OCI-LY7 (cell line): ENCODE results near the gene SOBP. TPM values are rescaled to one million over a fixed set of nuclear protein-coding genes. Genes with fewer than 3 reads are reported as not detected.

ENCODE experiments used
- BruUV-seq: library from RNA; stranded (reverse); fragments of 400-500 nt; replicated peaks from 2 replicates; lab custom pipeline; 2021; lab: Mats Ljungman, UMichigan
- CTCF ChIA-PET: fragments of 300-600 bp; sonication (Branson Sonifier 250); formaldehyde crosslinking; loops from one replicate; lab custom pipeline; 2022; ENCODE audit warnings: antibody characterized with exemption; ENCODE audit not compliant: unreplicated experiment; lab: Charles Lee
- POLR2A ChIA-PET: fragments of 300-600 bp; sonication (Branson Sonifier 250); formaldehyde crosslinking; loops from one replicate; lab custom pipeline; 2022; ENCODE audit warnings: antibody characterized with exemption; lab: Charles Lee
- DNase-seq: peaks from one replicate; pipeline ENCODE4 v3.0.0-alpha.2; 2015; ENCODE audit warnings: low spot score
- H2AFZ ChIP-seq: fragments of 200-600 bp; sonication (generic), shearing (Covaris generic); 2 replicates; pipeline ENCODE4 v1.6.1; 2014; ENCODE audit warnings: mild to moderate bottlenecking, antibody characterized with exemption, low read length, moderate library complexity
- H3K27ac ChIP-seq: fragments of 200-600 bp; sonication (generic); 2 replicates; pipeline ENCODE4 v1.5.1; 2014; ENCODE audit warnings: mixed run types, low read depth, mild to moderate bottlenecking, moderate library complexity, low read length, inconsistent platforms; ENCODE audit not compliant: poor library complexity, severe bottlenecking
- H3K36me3 ChIP-seq: fragments of 200-600 bp; sonication (generic); 2 replicates; pipeline ENCODE4 v1.6.1; 2014; ENCODE audit warnings: mild to moderate bottlenecking, antibody characterized with exemption, low read length, moderate library complexity, mixed read lengths; ENCODE audit not compliant: insufficient read depth
- H3K4me1 ChIP-seq: fragments of 200-600 bp; sonication (generic); 2 replicates; pipeline ENCODE4 v1.5.1; 2014; ENCODE audit warnings: mild to moderate bottlenecking, low read length; ENCODE audit not compliant: insufficient read depth, poor library complexity, severe bottlenecking
- H3K4me2 ChIP-seq: fragments of 200-600 bp; sonication (generic); 2 replicates; pipeline ENCODE4 v1.6.1; 2014; ENCODE audit warnings: mild to moderate bottlenecking, low read length
- H3K4me3 ChIP-seq: fragments of 200-600 bp; sonication (generic); 2 replicates; pipeline ENCODE4 v1.5.1; 2014; ENCODE audit warnings: mild to moderate bottlenecking, low read depth, low read length; ENCODE audit not compliant: poor library complexity, severe bottlenecking
- H3K79me2 ChIP-seq: fragments of 200-600 bp; sonication (generic); 2 replicates; pipeline ENCODE4 v1.6.1; 2016; ENCODE audit warnings: low read depth, mild to moderate bottlenecking, low read length, moderate library complexity, mixed read lengths; ENCODE audit not compliant: insufficient read depth
- H3K9me2 ChIP-seq: fragments of 200-600 bp; sonication (generic); 2 replicates; pipeline ENCODE4 v1.6.1; 2016; ENCODE audit warnings: mild to moderate bottlenecking, low read length, mixed read lengths; ENCODE audit not compliant: insufficient read depth
- H3K9me3 ChIP-seq: fragments of 200-600 bp; sonication (generic); 2 replicates; pipeline ENCODE4 v1.6.1; 2014; ENCODE audit warnings: mild to moderate bottlenecking, mixed run types, low read length, mixed read lengths
- H4K20me1 ChIP-seq: fragments of 200-600 bp; sonication (generic); 2 replicates; pipeline ENCODE4 v1.6.1; 2014; ENCODE audit warnings: mild to moderate bottlenecking, antibody characterized with exemption, low read length, moderate library complexity, mixed read lengths; ENCODE audit not compliant: insufficient read depth
- EZH2phosphoT487 ChIP-seq: fragments of 200-600 bp; sonication (generic); IDR thresholded peaks from 2 replicates; pipeline ENCODE4 v1.6.1; 2018; ENCODE audit warnings: low read depth, borderline replicate concordance, mild to moderate bottlenecking, mixed run types, antibody characterized with exemption, low read length, moderate library complexity, mixed read lengths
- intact Hi-C: fragments of 100-400 bp; cut with micrococcal nuclease; formaldehyde crosslinking; loops from one replicate; pipeline ENCODE4 v1.10.0; 2022; ENCODE audit not compliant: unreplicated experiment
- total RNA-seq, 2 experiments: library from RNA; depleted of rRNA in 1 of 2; stranded (reverse); fragments of >200 nt in 1 of 2; shearing (Covaris generic) in 1 of 2; gene quantifications; 2 replicates each; pipeline ENCODE4 v1.2.3, GENCODE V29; 2014 to 2022
- TF ChIP-seq, protein P1 (sequence below): fragments of 200-600 bp; sonication (generic); conservative IDR thresholded peaks from 2 replicates; pipeline ENCODE4 v1.5.1; 2014; ENCODE audit warnings: mild to moderate bottlenecking, antibody characterized with exemption, low read length, moderate library complexity, mixed read lengths

SOBP gene
- total RNA-seq, 2 experiments from 2014 or later, result 21.5 to 29.4 TPM

DNA sequence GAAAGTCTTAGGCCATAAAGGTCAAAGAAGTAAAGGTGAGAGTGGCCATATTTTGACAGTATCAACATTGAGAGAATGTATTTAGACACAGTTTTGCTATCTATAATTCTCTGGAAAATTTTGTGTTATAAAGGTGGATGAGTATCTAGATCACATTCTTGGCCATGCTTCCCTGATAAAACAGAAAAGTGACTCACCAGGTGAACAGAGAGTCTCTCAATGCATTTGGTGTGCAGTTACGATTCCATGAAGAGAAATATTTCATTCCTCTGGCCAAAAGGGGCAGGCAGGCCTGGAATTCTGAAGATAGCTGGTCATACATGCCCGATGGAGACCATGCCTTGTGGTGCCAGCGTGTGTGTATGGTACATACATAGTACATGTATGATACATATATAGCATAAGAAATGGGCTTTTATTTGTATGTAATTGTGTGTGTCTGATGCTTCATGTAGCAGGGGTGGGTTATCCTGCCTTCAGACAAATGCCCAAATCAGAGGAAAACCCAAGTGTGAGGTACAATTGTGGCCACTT is 164.0 kb downstream of the SOBP start:
- H3K27ac ChIP-seq, result no peak overlapping the region
- POLR2A ChIA-PET, result interaction anchor here (0.5 to 8.0 kb wide), 3 partner anchors 12 to 525 kb away, joined by 5 to 89 read pairs (median 7); no protein-coding TSS in a partner anchor
- DNase-seq, result no peak
- TF ChIP-seq, protein P1, sequence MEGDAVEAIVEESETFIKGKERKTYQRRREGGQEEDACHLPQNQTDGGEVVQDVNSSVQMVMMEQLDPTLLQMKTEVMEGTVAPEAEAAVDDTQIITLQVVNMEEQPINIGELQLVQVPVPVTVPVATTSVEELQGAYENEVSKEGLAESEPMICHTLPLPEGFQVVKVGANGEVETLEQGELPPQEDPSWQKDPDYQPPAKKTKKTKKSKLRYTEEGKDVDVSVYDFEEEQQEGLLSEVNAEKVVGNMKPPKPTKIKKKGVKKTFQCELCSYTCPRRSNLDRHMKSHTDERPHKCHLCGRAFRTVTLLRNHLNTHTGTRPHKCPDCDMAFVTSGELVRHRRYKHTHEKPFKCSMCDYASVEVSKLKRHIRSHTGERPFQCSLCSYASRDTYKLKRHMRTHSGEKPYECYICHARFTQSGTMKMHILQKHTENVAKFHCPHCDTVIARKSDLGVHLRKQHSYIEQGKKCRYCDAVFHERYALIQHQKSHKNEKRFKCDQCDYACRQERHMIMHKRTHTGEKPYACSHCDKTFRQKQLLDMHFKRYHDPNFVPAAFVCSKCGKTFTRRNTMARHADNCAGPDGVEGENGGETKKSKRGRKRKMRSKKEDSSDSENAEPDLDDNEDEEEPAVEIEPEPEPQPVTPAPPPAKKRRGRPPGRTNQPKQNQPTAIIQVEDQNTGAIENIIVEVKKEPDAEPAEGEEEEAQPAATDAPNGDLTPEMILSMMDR, result no peak
- no peak for TF ChIP-seq EZH2phosphoT487
- H3K9me3 ChIP-seq, result no peaks in the 10 kb centered on the region; the same call in 1 of the 2 replicates
- no TSS peak for BruUV-seq
- H3K4me1 ChIP-seq, result peaks cover 58% of the 10 kb centered on the region
- 0 out of 2 replicates have a peak overlapping the region, but pooled peaks have one; percentile 89 for H3K4me2 ChIP-seq
- intact Hi-C loops, result no loop called here
- no peaks in the 10 kb centered on the region for H3K9me2 ChIP-seq
- no peak overlapping the region for H2AFZ ChIP-seq
- H3K79me2 ChIP-seq, result peaks cover 4% of the 10 kb centered on the region; the same call in 1 of the 2 replicates
- CTCF ChIA-PET, result no interaction called here
- no peak overlapping the region for H3K4me3 ChIP-seq
- H4K20me1 ChIP-seq, result no peaks in the 10 kb centered on the region
- peaks cover 5% of the 10 kb centered on the region; the same call in 1 of the 2 replicates for H3K36me3 ChIP-seq

DNA sequence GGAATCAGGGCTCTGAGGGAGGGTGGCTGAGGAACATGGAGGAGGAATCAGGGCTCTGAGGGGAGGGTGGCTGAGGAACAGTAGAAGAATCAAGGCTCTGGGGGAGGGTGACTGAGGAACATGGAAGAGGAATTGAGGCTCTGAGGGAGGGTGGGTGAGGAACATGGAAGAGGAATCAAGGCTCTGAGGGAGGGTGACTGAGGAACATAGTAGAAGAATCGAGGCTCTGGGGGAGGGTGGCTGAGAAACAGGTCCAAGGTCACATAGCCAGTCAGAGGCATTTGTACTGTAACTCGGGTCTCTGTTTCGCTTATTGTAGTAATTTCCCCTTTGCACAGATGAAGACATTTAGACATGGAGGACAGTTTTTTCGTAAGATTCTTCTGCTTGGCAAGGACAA is 164.8 kb downstream of the SOBP start:
- no peaks in the 10 kb centered on the region for H3K9me2 ChIP-seq
- no TSS peak for BruUV-seq
- H3K79me2 ChIP-seq, result peaks cover 12% of the 10 kb centered on the region; the same call in 1 of the 2 replicates
- intact Hi-C loops, result loop anchor here (1.0 to 5.0 kb wide), 5 partner anchors 102 to 1142 kb away; partner anchors contain the start of gene PDSS2
- TF ChIP-seq, protein P1, result no peak
- TF ChIP-seq EZH2phosphoT487, result no peak
- no peaks in the 10 kb centered on the region for H4K20me1 ChIP-seq
- no peaks in the 10 kb centered on the region; the same call in 1 of the 2 replicates for H3K9me3 ChIP-seq
- H3K4me1 ChIP-seq, result peaks cover 57% of the 10 kb centered on the region
- H3K27ac ChIP-seq, result peak overlapping the region; percentile 98
- CTCF ChIA-PET, result interaction anchor here (1.2 kb wide), 1 partner anchor 164 kb away, joined by 4 read pairs; no protein-coding TSS in a partner anchor
- no peak overlapping the region for H3K4me3 ChIP-seq
- DNase-seq, result peak; percentile 19
- H2AFZ ChIP-seq, result no peak overlapping the region; the same call in 1 of the 2 replicates
- H3K36me3 ChIP-seq, result peaks cover 5% of the 10 kb centered on the region; the same call in 1 of the 2 replicates
- H3K4me2 ChIP-seq, result peak overlapping the region; percentile 89
- POLR2A ChIA-PET, result interaction anchor here (0.6 to 8.0 kb wide), 7 partner anchors 13 to 506 kb away, joined by 3 to 89 read pairs (median 12); partner anchors contain the start of gene PDSS2
